Osteocyte (in vitro differentiated cells): ENCODE data around the gene CAST. TPM values are rescaled to one million over a fixed set of nuclear protein-coding genes. Genes with fewer than 3 reads are reported as not detected.

Experiments
- DNase-seq: peaks from one replicate; pipeline ENCODE4 v3.0.0; 2021; ENCODE audit warnings: mixed read lengths; ENCODE audit not compliant: unreplicated experiment; ENCODE audit errors: extremely low spot score
- H3K27ac Mint-ChIP-seq: one replicate; pipeline ENCODE4 v1.8.0; 2021; ENCODE audit warnings: mild to moderate bottlenecking, mixed read lengths; ENCODE audit not compliant: unreplicated experiment
- H3K27me3 Mint-ChIP-seq: one replicate; pipeline ENCODE4 v1.8.0; 2021; ENCODE audit warnings: mixed read lengths; ENCODE audit not compliant: unreplicated experiment
- H3K36me3 Mint-ChIP-seq: one replicate; pipeline ENCODE4 v1.8.0; 2021; ENCODE audit warnings: mixed read lengths; ENCODE audit not compliant: unreplicated experiment
- H3K4me1 Mint-ChIP-seq: one replicate; pipeline ENCODE4 v1.8.0; 2021; ENCODE audit warnings: mixed read lengths; ENCODE audit not compliant: unreplicated experiment
- H3K4me3 Mint-ChIP-seq: one replicate; pipeline ENCODE4 v1.8.0; 2021; ENCODE audit warnings: mild to moderate bottlenecking, moderate library complexity, mixed read lengths; ENCODE audit not compliant: unreplicated experiment
- H3K9me3 Mint-ChIP-seq: one replicate; pipeline ENCODE4 v1.8.0; 2021; ENCODE audit warnings: mixed read lengths; ENCODE audit not compliant: unreplicated experiment
- total RNA-seq: library from RNA; stranded (reverse); gene quantifications from 2 replicates; pipeline ENCODE4 v1.2.1, GENCODE V29; 2021
- TF ChIP-seq, protein P1 (sequence below): fragments of 200-600 bp; sonication (generic); IDR thresholded peaks from 2 replicates; pipeline ENCODE4 v1.5.0; 2021; ENCODE audit warnings: antibody characterized with exemption, mild to moderate bottlenecking, moderate library complexity

Gene CAST
- total RNA-seq, 1 donor from 2014 or later: 144 TPM

DNA sequence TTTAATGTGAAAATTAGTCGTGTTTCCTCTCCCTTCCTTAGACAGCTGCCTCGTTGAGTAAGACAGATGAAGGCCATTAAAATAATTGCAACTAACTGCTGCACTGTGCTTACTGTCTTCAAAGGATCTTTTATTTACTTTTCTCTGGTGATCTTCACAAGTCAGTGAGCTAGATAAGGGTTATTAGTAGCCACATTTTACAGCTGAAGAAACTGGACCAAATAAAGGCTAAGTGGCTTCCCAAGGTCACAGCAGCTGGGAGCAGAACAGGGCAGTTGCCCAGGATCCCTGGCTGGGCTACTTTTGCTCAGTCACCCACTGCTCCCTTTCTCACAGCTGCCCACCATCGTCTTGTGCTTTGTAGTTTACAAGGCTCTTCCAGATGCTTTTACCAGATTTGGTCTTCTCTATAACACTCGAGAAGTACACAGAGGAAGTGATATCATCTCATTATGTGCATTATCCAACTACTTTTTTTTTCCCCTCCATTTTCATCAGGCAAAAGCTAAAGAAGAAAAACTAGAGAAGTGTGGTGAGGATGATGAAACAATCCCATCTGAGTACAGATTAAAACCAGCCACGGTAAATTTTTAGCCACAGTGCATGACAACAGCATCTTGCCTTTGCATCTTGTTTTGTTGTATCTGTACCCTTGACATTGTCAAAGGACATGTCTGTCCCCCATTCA is 83.8 kb downstream of the CAST start:
- H3K27ac Mint-ChIP-seq: peak overlapping the region; percentile 1
- no peak for DNase-seq
- H3K9me3 Mint-ChIP-seq: no peaks in the 10 kb centered on the region
- peaks cover 57% of the 10 kb centered on the region for H3K36me3 Mint-ChIP-seq
- TF ChIP-seq, protein P1, sequence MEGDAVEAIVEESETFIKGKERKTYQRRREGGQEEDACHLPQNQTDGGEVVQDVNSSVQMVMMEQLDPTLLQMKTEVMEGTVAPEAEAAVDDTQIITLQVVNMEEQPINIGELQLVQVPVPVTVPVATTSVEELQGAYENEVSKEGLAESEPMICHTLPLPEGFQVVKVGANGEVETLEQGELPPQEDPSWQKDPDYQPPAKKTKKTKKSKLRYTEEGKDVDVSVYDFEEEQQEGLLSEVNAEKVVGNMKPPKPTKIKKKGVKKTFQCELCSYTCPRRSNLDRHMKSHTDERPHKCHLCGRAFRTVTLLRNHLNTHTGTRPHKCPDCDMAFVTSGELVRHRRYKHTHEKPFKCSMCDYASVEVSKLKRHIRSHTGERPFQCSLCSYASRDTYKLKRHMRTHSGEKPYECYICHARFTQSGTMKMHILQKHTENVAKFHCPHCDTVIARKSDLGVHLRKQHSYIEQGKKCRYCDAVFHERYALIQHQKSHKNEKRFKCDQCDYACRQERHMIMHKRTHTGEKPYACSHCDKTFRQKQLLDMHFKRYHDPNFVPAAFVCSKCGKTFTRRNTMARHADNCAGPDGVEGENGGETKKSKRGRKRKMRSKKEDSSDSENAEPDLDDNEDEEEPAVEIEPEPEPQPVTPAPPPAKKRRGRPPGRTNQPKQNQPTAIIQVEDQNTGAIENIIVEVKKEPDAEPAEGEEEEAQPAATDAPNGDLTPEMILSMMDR: no peak
- no peaks in the 10 kb centered on the region for H3K27me3 Mint-ChIP-seq
- no peaks in the 10 kb centered on the region for H3K4me1 Mint-ChIP-seq
- H3K4me3 Mint-ChIP-seq: no peak overlapping the region

DNA sequence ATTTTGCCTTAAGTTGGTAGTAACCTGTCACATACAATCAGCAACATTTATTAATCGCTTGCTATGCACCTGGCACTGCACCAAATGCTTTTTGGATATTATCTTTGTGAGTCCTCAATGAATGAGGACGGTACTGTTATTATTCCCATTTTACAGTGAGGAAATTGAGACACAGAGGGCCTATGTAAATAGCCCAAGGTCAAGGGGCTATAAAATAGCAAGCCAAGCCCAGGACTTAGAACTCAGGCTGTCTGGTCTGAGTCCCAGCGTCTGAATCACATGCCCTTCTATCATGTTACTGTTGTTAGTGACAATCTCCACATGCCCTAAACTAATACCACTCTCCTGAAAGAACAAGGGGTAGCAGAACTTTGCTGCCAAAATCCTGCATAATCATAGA is 85.5 kb downstream of the CAST start:
- TF ChIP-seq, protein P1: no peak
- Mint-ChIP-seq H3K4me3 (no peak overlapping the region), H3K27me3 (no peaks in the 10 kb centered on the region), H3K36me3 (peaks cover 52% of the 10 kb centered on the region), H3K4me1 (no peaks in the 10 kb centered on the region), H3K9me3 (no peaks in the 10 kb centered on the region), H3K27ac (no peak overlapping the region)
- no peak for DNase-seq

DNA sequence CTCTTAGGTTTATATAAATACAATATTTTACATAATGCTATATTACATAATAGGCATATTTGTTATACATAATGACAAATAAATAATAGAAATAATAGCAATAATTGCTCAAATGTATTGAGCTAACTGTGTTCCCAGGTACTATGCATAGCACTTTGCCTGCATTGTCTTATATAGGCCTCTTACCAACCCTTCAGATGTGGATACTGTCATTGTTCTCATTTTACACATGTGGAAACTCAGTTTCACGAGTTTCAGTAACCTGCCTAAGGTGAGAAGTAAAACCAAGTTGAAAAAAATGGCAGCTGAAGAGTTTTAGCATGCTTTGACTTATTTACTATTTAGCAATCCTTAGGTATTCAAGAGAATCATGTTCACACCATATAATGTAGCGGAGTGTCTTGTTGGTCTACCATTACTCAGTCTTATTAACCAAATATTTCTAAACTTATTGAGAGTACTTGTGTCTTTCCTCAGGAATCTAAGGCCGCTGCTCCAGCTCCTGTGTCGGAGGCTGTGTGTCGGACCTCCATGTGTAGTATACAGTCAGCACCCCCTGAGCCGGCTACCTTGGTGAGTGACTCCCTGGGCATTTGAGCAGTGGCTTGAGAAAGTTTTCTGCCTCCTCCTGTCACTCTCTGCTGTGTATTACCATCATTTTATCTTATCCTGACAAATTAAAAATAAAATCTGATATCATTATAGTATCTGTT is 88.1 kb downstream of the CAST start:
- no peaks in the 10 kb centered on the region for H3K9me3 Mint-ChIP-seq
- H3K36me3 Mint-ChIP-seq: peaks cover 54% of the 10 kb centered on the region
- no peaks in the 10 kb centered on the region for H3K27me3 Mint-ChIP-seq
- no peak overlapping the region for H3K4me3 Mint-ChIP-seq
- H3K27ac Mint-ChIP-seq: no peak overlapping the region
- DNase-seq: no peak
- no peaks in the 10 kb centered on the region for H3K4me1 Mint-ChIP-seq
- TF ChIP-seq, protein P1: no peak

DNA sequence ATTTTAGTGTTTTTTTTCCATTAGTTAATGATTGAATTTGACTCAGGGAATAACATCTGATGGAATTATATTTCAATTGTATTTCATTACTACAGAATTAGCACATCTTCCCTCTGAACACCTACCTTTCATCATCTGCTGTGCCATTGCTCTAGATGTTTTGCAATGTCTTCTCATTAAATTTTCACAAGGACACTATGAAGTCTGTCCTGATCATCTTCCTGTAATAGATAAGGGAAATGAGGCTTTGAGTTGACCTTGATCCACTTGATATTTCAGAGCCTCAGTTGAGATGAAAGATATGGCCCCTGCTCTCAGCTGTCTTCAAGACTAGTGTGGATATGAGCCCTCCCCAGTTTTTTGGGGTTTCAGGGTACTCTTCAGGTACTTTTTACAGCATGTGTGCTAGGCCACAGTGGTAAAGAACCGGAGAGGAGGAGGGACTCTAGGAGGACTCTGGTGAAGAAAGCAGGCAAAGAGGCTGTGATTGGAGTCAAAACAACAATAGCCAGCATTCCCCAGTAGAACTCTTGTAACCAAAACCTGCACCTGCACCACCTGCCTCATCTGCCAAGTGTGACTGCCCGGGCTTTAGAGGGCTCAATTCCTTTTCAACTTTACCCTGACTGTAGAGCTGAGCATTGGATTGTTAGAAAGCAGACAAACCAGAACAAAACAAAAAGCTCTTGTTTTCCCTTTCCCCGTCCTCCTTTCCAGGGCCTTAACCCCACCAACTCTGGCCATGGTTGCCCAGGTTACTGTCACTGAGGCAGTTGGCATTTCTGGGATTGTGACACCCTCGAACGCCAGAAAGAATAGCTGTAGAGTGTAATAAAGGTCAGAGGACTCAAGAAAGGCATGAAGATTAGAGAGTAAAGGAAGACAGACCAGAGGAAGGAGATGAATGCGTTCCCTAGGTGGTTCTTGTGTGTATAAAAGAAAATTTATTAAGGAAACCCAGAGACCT is 89.3 kb downstream of the CAST start:
- H3K4me3 Mint-ChIP-seq: no peak overlapping the region
- H3K27ac Mint-ChIP-seq: no peak overlapping the region

More for the DNA sequence above, 89.3 kb downstream of the CAST start:
- Mint-ChIP-seq H3K9me3 (no peaks in the 10 kb centered on the region), H3K4me1 (no peaks in the 10 kb centered on the region), H3K36me3 (peaks cover 47% of the 10 kb centered on the region), H3K27me3 (no peaks in the 10 kb centered on the region)
- DNase-seq: no peak
- TF ChIP-seq, protein P1: no peak
